Pulmonary artery endothelial cell (primary cell): ENCODE data around the gene PROCA1. TPM values are rescaled to one million over a fixed set of nuclear protein-coding genes. Genes with fewer than 3 reads are reported as not detected.
"Not testable (repeated sequence)": the region's sequence is repeated elsewhere in the genome, so short reads cannot be mapped to it uniquely, and the experiment has no call there.

Experiments used
- DNase-seq: peaks from one replicate; pipeline ENCODE4 v3.0.0-alpha.2; 2011; ENCODE audit warnings: low read depth, low spot score
- total RNA-seq: library from RNA; depleted of rRNA; stranded (reverse); fragments of >200 nt; gene quantifications from 2 replicates; pipeline ENCODE4 v1.2.3, GENCODE V29; 2014

Gene PROCA1
- total RNA-seq, 1 donor from 2014 or later: 0.66 TPM

DNA sequence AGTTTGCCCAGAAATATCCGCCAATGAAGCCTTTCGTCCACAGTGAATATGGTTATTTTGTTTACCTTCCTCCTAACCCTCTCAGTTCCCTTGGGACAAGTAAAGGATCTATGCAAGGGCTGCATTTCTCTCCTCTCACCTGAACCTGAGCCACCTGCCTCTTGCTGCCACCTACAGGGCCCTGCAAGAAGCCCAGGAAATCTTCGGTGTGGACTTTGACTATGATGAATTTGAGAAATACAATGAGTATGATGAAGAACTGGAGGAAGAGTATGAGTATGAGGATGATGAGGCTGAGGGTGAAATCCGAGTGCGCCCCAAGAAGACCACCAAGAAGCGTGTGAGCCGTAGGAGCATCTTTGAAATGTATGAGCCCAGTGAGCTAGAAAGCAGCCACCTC, 35.7 kb downstream of the PROCA1 start:
- DNase-seq: no peak

DNA sequence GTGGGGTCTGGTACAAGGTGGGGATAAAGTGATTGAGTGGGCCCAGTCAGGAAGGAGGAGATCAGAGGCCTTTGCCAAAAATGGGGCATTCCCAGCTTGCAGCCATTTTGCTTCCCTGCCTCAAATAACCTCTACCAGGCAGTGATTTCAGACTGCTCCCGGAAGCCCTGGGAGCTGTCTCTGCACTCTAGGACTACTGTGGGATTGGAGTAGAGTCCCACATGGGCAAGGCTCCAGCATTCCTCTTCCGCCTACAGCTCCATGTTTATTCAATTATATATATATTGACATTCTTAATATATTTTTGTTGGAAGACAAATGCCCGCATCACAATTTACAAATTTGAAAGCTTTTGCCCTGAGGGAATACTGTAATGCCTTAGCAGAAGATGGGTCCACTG, 36.2 kb downstream of the PROCA1 start:
- DNase-seq: no peak

DNA sequence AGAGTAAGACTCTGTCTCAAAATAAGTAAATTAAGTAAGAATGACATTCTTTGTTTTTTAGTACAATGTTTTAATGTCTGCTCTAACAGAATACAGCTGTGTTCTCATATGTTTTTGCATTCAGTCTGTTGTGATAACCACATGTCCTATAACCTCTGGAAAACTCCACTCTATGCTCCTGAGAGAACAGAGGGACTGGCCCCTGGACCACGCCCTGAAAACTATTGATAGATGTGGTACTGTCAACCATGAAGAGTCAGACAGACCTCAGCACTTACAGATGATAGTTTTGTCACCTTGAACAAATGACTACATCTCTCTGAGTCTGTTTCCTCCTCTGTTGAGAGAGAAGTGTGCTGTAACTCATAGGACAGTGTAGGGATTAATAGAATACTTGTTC, 41.8 kb downstream of the PROCA1 start:
- DNase-seq: no peak

DNA sequence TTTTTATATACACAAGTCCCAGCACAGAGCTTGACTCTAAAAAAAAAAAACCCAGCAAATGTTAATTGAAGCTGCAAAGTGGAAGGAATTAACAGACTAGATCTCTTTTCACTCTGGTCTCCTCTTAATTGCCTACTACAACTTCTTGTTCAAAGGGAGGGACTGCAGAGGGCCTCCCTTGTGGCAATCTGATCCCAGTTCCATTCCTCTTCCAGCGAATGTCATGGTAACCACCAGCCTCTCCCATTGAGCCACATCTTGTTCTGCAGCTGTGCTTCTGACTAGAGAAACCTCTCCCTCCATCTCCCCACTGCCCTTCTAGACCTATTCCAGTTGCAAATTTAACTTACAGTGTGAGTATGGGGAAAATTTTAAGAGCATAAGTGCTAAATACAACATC, 43.8 kb downstream of the PROCA1 start:
- DNase-seq: no peak

DNA sequence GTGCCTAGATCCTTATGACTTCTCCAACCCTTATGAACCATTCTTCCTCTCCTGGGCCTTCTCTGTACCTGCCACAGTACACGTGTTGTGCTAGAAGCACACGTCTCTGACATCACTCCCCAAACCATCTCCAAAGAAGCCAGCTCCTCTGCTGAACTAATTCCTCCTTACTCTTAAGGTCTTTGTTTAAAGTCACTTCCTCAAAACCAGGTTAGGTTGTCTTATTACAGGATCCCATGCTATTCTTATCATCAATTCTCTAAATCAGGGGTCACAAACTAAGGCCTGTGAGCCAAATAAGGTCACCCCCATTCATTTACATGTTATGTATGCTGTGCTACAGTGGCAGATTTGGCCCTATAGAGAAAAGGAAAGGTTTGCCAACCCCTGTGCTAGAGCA, 45.7 kb downstream of the PROCA1 start:
- no peak for DNase-seq

DNA sequence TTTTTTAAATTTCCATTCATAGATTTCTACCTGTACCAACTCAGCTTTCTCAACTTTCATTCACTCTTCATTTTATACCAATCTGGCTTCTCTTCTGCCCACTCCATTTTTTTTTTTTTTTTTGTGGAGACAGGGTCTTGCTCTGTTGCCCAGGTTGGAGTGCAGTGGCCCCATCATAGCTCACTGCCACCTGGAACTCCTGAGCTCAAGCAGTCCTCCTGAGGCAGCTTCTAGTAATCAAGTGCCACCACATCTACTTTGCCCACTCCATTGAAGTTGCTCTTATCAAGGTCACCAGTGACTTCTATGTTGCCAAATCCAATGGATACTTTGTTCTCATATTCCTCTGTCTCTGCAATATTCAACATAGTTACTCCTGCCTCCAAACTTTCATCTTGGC, 48.0 kb downstream of the PROCA1 start:
- DNase-seq: no peak

DNA sequence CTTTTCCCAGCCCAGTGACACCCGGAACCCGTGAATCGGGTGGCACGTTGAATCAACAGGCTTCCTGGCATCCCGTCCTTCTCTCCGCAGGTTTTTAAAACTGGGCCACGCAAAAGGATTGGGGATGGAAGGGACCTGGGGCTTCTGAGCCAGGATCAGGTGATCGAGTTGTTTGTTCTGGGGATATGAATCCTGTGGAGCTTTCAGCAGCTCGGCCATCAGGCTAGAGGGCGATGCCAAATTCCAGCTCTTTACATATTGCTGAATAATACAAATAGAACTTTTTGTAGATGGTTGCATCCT, 49.2 kb downstream of the PROCA1 start:
- no peak for DNase-seq

DNA sequence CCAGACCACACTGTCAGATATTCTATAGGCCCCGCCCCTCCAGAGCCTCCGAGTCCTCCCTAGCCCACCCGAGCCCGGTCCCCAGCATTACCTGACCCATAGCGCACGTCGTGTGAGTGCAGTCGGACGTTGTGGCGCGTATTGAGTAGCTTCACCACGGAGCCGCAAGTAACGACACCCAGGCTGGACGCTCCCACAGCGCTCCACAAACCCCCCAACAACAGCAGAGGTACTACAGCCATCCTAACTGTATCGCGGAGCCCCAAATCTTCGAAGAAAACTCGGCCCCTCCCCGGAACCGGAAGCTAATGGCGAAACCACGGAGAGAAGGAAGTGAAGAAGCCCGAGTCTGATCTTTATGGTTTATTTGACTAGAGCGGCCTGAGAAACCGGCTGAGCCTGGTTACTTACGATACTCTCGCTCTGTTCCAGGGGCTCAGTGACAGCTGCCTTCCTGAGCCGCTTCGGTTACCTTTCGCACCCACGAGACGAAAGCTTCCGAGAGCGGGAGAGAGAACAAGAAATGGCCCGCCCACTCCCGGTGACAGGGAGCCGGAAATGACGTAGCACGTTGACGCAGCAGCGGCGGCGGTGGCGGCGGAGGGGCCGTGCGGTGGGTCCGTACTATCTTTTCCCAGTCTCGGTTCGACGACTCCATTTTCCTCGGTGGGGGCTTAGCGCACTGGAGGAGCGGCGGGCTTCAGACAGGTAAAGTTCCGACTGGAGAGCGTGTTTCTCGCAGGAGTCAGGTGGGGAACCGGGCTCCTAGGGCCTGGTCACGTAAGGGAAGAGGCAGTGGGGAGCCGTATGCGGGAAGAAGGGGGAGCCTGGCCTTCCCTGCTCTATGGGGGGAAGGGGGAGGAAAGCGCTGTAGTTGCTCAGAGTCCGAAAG, 49.8 kb downstream of the PROCA1 start, which contains the start of the genes SDF2 and SUPT6H:
SDF2 (minus strand) TSS at position 272 of the 892 bp plus-strand sequence; CDS start at position 242, 30 bp downstream.
SUPT6H (plus strand) TSS at position 571 of the 892 bp plus-strand sequence. CDS start 11,197 bp downstream, outside the sequence.
- DNase-seq: peak; percentile 47

DNA sequence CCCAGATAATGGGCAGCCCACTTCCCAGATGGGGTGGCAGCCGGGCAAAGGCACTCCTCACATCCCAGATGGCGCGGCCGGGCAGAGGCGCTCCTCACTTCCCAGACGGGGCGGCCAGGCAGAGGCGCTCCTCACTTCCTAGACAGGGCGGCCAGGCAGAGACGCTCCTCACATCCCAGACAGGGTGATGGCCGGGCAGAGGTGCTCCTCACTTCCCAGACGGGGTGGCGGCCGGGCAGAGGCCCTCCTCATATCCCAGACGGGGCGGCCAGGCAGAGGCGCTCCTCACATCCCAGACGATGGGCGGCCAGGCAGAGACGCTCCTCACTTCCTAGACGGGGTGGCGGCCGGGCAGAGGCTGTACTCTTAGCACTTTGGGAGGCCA, 52.2 kb downstream of the PROCA1 start:
- not testable (repeated sequence) for DNase-seq

DNA sequence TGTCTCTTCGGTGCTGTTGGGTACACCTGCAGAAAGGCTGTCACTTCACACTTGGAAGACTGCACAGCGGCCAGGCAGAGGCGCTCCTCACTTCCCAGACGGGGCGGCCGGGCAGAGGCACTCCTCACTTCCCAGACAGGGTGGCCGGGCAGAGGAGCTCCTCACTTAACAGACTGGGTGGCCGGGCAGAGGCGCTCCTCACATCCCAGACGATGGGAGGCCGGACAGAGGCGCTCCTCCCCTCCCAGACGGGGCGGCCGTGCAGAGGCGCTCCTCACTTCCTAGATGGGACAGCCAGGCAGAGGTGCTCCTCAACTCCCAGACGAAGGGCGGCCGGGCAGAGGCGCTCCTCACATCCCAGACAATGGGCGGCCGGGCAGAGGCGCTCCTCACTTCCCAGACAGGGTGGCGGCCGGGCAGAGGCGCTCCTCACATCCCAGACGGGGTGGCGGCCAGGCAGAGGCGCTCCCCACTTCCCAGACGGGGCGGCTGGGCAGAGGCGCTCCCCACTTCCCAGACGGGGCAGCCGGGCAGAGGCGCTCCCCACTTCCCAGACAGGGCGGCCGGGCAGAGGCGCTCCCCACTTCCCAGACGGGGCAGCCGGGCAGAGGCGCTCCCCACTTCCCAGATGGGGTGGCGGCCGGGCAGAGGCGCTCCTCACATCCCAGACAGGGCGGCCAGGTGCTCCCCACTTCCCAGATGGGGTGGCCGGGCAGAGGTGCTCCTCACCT, 52.8 kb downstream of the PROCA1 start:
- not testable (repeated sequence) for DNase-seq

DNA sequence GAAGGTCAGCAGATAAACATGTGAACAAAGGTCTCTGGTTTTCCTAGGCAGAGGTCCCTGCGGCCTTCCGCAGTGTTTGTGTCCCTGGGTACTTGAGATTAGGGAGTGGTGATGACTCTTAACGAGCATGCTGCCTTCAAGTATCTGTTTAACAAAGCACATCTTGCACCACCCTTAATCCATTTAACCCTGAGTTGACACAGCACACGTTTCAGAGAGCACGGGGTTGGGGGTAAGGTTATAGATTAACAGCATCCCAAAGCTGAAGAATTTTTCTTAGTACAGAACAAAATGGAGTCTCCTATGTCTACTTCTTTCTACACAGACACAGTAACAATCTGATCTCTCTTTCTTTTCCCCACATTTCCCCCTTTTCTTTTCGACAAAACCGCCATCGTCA, 53.3 kb downstream of the PROCA1 start:
- DNase-seq: not testable (repeated sequence)

DNA sequence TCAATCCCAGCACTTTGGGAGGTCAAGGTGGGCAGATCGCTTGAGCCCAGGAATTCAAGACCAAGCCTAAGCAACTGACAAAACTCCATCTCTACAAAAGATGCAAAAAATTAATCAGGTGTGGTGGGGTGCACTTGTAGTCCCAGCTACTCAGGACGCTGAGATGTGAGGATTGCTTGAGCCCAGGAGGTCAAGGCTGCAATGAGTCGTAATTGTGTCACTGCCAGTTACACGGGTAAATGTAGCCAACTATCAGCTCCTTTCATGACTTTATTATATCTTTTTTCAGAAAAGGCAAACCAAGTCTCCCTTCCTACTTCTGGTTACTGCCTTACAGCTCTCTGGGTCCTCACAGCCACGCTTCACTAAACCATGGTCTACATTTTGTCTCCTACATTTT, 53.9 kb downstream of the PROCA1 start:
- DNase-seq: no peak

DNA sequence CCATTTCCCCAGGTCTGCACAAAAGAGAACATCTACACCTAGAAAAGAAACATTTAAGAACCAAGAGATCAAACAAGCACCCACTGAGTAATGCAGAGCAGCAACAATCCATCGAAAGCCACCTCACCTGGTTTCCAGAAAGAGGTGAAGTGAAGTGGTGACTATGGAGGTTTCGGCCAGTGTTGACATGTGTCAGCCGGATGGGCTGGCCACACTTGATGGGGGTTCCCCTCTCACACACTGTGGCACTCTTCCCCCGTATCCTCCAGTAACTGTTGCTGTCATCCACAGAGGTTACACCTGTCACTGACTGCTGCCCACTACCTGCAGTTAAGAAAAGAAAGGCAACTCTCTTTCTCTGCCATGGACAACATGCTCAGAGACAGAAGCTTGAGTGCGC, 56.5 kb downstream of the PROCA1 start:
- no peak for DNase-seq

Other genes starting within 250 kb of the PROCA1 start
- gene SLC13A2, start 238.2 kb downstream of the PROCA1 start, total RNA-seq: not detected in 2 replicates
- gene FOXN1, start 205.5 kb downstream of the PROCA1 start, total RNA-seq: not detected in 2 replicates
- 22.0 and 22.1 TPM in 2 replicates for gene UNC119, start 159.3 kb downstream of the PROCA1 start, total RNA-seq
- 56.6 and 57.6 TPM in 2 replicates for gene PIGS, start 140.4 kb downstream of the PROCA1 start, total RNA-seq
- 22.0 and 53.9 TPM in 2 replicates for gene ALDOC, start 135.0 kb downstream of the PROCA1 start, total RNA-seq
- 24.5 and 58.3 TPM in 2 replicates for gene SPAG5, start 112.9 kb downstream of the PROCA1 start, total RNA-seq
- 3.4 and 5.5 TPM in 2 replicates for gene RSKR, start 97.7 kb downstream of the PROCA1 start, total RNA-seq
- 162 and 190 TPM in 2 replicates for gene BLTP2, start 66.7 kb downstream of the PROCA1 start, total RNA-seq
- 56.8 and 63.1 TPM in 2 replicates for gene SDF2, start 50.0 kb downstream of the PROCA1 start, total RNA-seq
- 51.3 and 52.4 TPM in 2 replicates for gene SUPT6H, start 49.7 kb downstream of the PROCA1 start, total RNA-seq
- gene RAB34, start 6.0 kb upstream of the PROCA1 start, total RNA-seq: 15.0 and 41.7 TPM in 2 replicates
- gene RPL23A, start 8.1 kb upstream of the PROCA1 start, total RNA-seq: 811 and 821 TPM in 2 replicates
- 1.1 and 1.4 TPM in 2 replicates for gene TLCD1, start 14.3 kb upstream of the PROCA1 start, total RNA-seq
- gene NEK8, start 16.9 kb upstream of the PROCA1 start, total RNA-seq: 2.0 and 2.1 TPM in 2 replicates
- gene TRAF4, start 32.1 kb upstream of the PROCA1 start, total RNA-seq: 28.2 and 32.8 TPM in 2 replicates
- gene FAM222B, start 130.9 kb upstream of the PROCA1 start, total RNA-seq: 3.4 and 5.5 TPM in 2 replicates
- 30.7 and 49.2 TPM in 2 replicates for gene ERAL1, start 143.1 kb upstream of the PROCA1 start, total RNA-seq
- 77.3 and 80.4 TPM in 2 replicates for gene FLOT2, start 185.8 kb upstream of the PROCA1 start, total RNA-seq
- 5.5 and 7.9 TPM in 2 replicates for gene DHRS13, start 191.2 kb upstream of the PROCA1 start, total RNA-seq
- gene PHF12, start 239.6 kb upstream of the PROCA1 start, total RNA-seq: 10.6 and 11.6 TPM in 2 replicates